Fibroblast of lung (primary cell): Measurements from ENCODE around the gene CFAP58.

Source experiments
- EZH2 ChIP-seq: IDR thresholded peaks from 2 replicates; pipeline ENCODE4 v1.5.1; 2012; ENCODE audit warnings: low read length, control low read depth, mild to moderate bottlenecking; ENCODE audit errors: missing control alignments
- TF ChIP-seq, protein P1 (sequence below), 2 donors: IDR thresholded peaks in 1 of 2; conservative IDR thresholded peaks in 1 of 2; 1 replicate in 1 of 2; 2 replicates in 1 of 2; pipeline ENCODE4 v1.5.1; 2011 to 2012; ENCODE audit warnings: low read length in 2 of 2, control low read depth in 1 of 2, inconsistent platforms in 1 of 2, low read depth in 1 of 2, mild to moderate bottlenecking in 1 of 2

DNA sequence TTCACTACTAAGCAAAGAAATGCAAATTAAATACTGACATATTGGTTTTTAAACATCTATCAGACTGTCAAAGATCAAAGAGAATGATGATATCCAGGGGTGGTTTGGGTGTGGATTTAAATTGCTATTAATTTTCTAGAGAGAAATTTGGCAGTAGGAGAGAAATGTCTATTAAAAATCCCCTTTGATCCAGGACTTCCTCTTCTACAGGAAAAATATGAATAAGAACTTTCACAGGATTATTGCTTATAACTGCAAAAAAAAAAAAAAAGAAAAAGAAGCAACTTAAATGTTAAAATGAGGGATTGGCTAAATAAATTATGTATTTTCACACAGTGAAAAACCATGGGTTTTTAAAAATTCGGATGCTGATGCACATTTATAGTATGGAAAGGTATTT, 21.0 kb downstream of the CFAP58 start:
- TF ChIP-seq, protein P1, sequence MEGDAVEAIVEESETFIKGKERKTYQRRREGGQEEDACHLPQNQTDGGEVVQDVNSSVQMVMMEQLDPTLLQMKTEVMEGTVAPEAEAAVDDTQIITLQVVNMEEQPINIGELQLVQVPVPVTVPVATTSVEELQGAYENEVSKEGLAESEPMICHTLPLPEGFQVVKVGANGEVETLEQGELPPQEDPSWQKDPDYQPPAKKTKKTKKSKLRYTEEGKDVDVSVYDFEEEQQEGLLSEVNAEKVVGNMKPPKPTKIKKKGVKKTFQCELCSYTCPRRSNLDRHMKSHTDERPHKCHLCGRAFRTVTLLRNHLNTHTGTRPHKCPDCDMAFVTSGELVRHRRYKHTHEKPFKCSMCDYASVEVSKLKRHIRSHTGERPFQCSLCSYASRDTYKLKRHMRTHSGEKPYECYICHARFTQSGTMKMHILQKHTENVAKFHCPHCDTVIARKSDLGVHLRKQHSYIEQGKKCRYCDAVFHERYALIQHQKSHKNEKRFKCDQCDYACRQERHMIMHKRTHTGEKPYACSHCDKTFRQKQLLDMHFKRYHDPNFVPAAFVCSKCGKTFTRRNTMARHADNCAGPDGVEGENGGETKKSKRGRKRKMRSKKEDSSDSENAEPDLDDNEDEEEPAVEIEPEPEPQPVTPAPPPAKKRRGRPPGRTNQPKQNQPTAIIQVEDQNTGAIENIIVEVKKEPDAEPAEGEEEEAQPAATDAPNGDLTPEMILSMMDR (conservative IDR thresholded peaks at IDR 0.05 in 1 of 2, IDR thresholded peaks at IDR 0.05 in 1 of 2; ENCODE audit: low read depth in 1 of 2, low read length in 2 of 2), result no peak
- TF ChIP-seq EZH2, result no peak
